ENCODE data around the gene ZNF480.

DNA sequence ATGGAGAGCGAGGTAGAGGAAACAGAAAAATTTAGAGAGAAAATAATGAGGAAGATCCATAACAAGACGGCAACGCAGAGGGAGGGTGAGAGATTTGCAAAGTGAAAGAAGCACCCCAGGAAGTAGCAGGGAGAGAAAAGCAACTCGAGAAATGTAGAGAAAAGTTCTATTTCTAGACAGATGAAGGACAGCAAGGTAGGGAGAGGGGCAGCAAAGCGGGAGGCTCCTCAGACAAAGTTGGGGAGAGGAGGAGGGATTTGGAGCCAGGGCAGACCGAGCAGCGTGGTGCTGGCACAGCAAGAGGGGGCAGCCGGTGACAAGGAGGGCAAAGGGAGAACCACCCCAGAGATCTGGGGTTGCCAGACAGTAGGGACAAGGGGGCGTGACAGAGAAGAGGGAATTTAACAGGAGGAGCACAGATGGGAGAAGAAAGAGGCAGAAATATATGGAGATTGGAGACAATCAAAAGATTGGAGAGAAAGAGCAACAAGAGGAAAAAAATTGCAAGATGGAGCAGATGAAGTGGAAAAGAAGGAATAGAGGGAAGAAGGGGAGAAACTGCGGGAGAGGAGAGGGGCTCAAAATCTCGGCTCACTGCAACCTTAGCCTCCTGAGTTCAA lies 26.6 kb upstream of the ZNF480 start:
- TF ChIP-seq, protein P1, sequence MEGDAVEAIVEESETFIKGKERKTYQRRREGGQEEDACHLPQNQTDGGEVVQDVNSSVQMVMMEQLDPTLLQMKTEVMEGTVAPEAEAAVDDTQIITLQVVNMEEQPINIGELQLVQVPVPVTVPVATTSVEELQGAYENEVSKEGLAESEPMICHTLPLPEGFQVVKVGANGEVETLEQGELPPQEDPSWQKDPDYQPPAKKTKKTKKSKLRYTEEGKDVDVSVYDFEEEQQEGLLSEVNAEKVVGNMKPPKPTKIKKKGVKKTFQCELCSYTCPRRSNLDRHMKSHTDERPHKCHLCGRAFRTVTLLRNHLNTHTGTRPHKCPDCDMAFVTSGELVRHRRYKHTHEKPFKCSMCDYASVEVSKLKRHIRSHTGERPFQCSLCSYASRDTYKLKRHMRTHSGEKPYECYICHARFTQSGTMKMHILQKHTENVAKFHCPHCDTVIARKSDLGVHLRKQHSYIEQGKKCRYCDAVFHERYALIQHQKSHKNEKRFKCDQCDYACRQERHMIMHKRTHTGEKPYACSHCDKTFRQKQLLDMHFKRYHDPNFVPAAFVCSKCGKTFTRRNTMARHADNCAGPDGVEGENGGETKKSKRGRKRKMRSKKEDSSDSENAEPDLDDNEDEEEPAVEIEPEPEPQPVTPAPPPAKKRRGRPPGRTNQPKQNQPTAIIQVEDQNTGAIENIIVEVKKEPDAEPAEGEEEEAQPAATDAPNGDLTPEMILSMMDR (IDR thresholded peaks at IDR 0.05; ENCODE audit: low read depth, low read length): no peak
- no peak for TF ChIP-seq EZH2phosphoT487 (IDR thresholded peaks at IDR 0.05; ENCODE audit: low read depth)

Data from OCI-LY3 (cell line).